PC-9 (cell line): ENCODE data around the gene SMIM1. TPM values are rescaled to one million over a fixed set of nuclear protein-coding genes. Genes with fewer than 3 reads are reported as not detected.
"Not testable (repeated sequence)": the region's sequence is repeated elsewhere in the genome, so short reads cannot be mapped to it uniquely, and the experiment has no call there.

ENCODE experiments used
- BruUV-seq: library from RNA; stranded (reverse); fragments of 400-500 nt; replicated peaks from 2 replicates; lab custom pipeline; 2021; lab: Mats Ljungman, UMichigan
- CTCF ChIA-PET: fragments of 300-600 bp; sonication (Branson Sonifier 250); formaldehyde crosslinking; loops from one replicate; lab custom pipeline; 2022; ENCODE audit warnings: antibody characterized with exemption; lab: Charles Lee
- POLR2A ChIA-PET: fragments of 300-600 bp; sonication (Branson Sonifier 250); formaldehyde crosslinking; loops from one replicate; lab custom pipeline; 2022; ENCODE audit warnings: antibody characterized with exemption; ENCODE audit not compliant: unreplicated experiment; lab: Charles Lee
- DNase-seq, 2 experiments: peaks; one replicate each; pipeline versions ENCODE4 v3.0.0 to v3.0.0-alpha.2; 2015 to 2022; ENCODE audit warnings: mixed read lengths in 1 of 2
- H2AFZ ChIP-seq: fragments of 200-600 bp; sonication (generic); 2 replicates; pipeline ENCODE4 v1.8.1; 2017; ENCODE audit warnings: antibody characterized with exemption
- H3F3A ChIP-seq: fragments of 200-600 bp; sonication (generic); 2 replicates; pipeline ENCODE4 v1.8.1; 2017; ENCODE audit warnings: antibody characterized with exemption, mild to moderate bottlenecking, low read depth; ENCODE audit not compliant: insufficient read depth
- H3K27ac ChIP-seq: fragments of 200-600 bp; sonication (generic); 2 replicates; pipeline ENCODE4 v1.6.1; 2016; ENCODE audit warnings: mixed run types
- H3K27me3 ChIP-seq: fragments of 200-600 bp; sonication (generic); 2 replicates; pipeline ENCODE4 v1.6.1; 2016; ENCODE audit warnings: low read depth, mixed run types; ENCODE audit not compliant: insufficient read depth
- H3K36me3 ChIP-seq: fragments of 200-600 bp; sonication (generic); 2 replicates; pipeline ENCODE4 v1.6.1; 2016; ENCODE audit warnings: low read depth, mixed run types
- H3K4me1 ChIP-seq: fragments of 200-600 bp; sonication (generic); replicated peaks from 2 replicates; pipeline ENCODE4 v1.6.1; 2016; ENCODE audit warnings: mixed run types; ENCODE audit not compliant: insufficient read depth
- H3K4me2 ChIP-seq: fragments of 200-600 bp; sonication (generic); 2 replicates; pipeline ENCODE4 v1.6.1; 2017; ENCODE audit warnings: mixed run types
- H3K4me3 ChIP-seq: fragments of 200-600 bp; sonication (generic); 2 replicates; pipeline ENCODE4 v1.6.1; 2016; ENCODE audit warnings: mixed run types
- H3K79me2 ChIP-seq: fragments of 200-600 bp; sonication (generic); 2 replicates; pipeline ENCODE4 v1.6.1; 2017; ENCODE audit warnings: low read depth, mixed run types
- H3K9me2 ChIP-seq: fragments of 200-600 bp; sonication (generic); 2 replicates; pipeline ENCODE4 v1.8.1; 2017; ENCODE audit warnings: mild to moderate bottlenecking; ENCODE audit not compliant: insufficient read depth
- H3K9me3 ChIP-seq: fragments of 200-600 bp; sonication (generic); 2 replicates; pipeline ENCODE4 v1.8.1; 2016; ENCODE audit warnings: low read depth; ENCODE audit not compliant: insufficient read depth
- H4K20me1 ChIP-seq: fragments of 200-600 bp; sonication (generic); 2 replicates; pipeline ENCODE4 v1.8.1; 2017; ENCODE audit not compliant: insufficient read depth
- EZH2 ChIP-seq: fragments of 200-600 bp; sonication (generic); IDR thresholded peaks from 2 replicates; pipeline ENCODE4 v1.8.0; 2017; ENCODE audit warnings: antibody characterized with exemption, low read depth
- intact Hi-C: fragments of 100-400 bp; cut with micrococcal nuclease; formaldehyde crosslinking; loops from one replicate; pipeline ENCODE4 v1.10.0; 2022; ENCODE audit not compliant: unreplicated experiment
- total RNA-seq: library from RNA; stranded (reverse); gene quantifications from 2 replicates; pipeline ENCODE4 v1.2.3, GENCODE V29; 2021
- TF ChIP-seq, protein P1 (sequence below): fragments of 200-600 bp; sonication (generic); conservative IDR thresholded peaks from 2 replicates; pipeline ENCODE4 v1.6.1; 2017; ENCODE audit warnings: mixed run types, antibody characterized with exemption, mild to moderate bottlenecking, moderate library complexity

The SMIM1 gene
- total RNA-seq, 1 experiment from 2014 or later: 5.9 TPM

GRCh38 chr1:3796215-3797061 lies 23.9 kb downstream of the SMIM1 start, which contains the start of gene LRRC47:
TSS of gene LRRC47 (minus strand) at chr1:3796498. CDS start at chr1:3796476, 22 bp downstream.
- Histone ChIP-seq H3F3A (no peaks in the 10 kb centered on the region), H3K4me3 (peak within 1 kb of the TSS; percentile 81), H3K36me3 (no peaks in the 10 kb centered on the region; the same call in 1 of the 2 replicates), H3K9me2 (no peaks in the 10 kb centered on the region), H2AFZ (peak within 1 kb of the TSS; percentile 92), H4K20me1 (peaks cover 27% of the 10 kb centered on the region), H3K9me3 (no peaks in the 10 kb centered on the region), H3K27me3 (0 out of 2 replicates have a peak, but pooled peaks cover 3% of the 10 kb centered on the region), H3K27ac (no peak within 1 kb of the TSS), H3K79me2 (peaks cover 42% of the 10 kb centered on the region), H3K4me2 (peak within 1 kb of the TSS; percentile 86), H3K4me1 (peaks cover 19% of the 10 kb centered on the region)
- POLR2A ChIA-PET: interaction anchor here (0.6 kb wide), 1 partner anchor 363 kb away, joined by 3 read pairs; no protein-coding TSS in a partner anchor
- no TSS peak for BruUV-seq
- CTCF ChIA-PET: interaction anchor here (0.8 kb wide), 1 partner anchor 88 kb away, joined by 4 read pairs; no protein-coding TSS in a partner anchor
- TF ChIP-seq, protein P1, sequence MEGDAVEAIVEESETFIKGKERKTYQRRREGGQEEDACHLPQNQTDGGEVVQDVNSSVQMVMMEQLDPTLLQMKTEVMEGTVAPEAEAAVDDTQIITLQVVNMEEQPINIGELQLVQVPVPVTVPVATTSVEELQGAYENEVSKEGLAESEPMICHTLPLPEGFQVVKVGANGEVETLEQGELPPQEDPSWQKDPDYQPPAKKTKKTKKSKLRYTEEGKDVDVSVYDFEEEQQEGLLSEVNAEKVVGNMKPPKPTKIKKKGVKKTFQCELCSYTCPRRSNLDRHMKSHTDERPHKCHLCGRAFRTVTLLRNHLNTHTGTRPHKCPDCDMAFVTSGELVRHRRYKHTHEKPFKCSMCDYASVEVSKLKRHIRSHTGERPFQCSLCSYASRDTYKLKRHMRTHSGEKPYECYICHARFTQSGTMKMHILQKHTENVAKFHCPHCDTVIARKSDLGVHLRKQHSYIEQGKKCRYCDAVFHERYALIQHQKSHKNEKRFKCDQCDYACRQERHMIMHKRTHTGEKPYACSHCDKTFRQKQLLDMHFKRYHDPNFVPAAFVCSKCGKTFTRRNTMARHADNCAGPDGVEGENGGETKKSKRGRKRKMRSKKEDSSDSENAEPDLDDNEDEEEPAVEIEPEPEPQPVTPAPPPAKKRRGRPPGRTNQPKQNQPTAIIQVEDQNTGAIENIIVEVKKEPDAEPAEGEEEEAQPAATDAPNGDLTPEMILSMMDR: no peak
- TF ChIP-seq EZH2: no peak
- DNase-seq: peak; percentile 78 to 89
- intact Hi-C loops: loop anchor here (5.0 to 10.0 kb wide), 2 partner anchors 108 to 344 kb away; partner anchors contain the start of genes ARHGEF16 and C1orf174

- TF ChIP-seq, protein P1: no peak
- no peak for TF ChIP-seq EZH2
- Histone ChIP-seq H3K9me3 (no peaks in the 10 kb centered on the region), H3K36me3 (no peaks in the 10 kb centered on the region), H3K4me1 (peaks cover 8% of the 10 kb centered on the region), H3K79me2 (peaks cover 8% of the 10 kb centered on the region), H3K9me2 (no peaks in the 10 kb centered on the region), H3K27ac (no peak overlapping the region), H3F3A (no peaks in the 10 kb centered on the region), H4K20me1 (no peaks in the 10 kb centered on the region), H3K27me3 (peaks cover 28% of the 10 kb centered on the region; the same call in 1 of the 2 replicates), H3K4me2 (no peak overlapping the region), H2AFZ (no peak overlapping the region), H3K4me3 (no peak overlapping the region)
- DNase-seq: no peak
- BruUV-seq: no TSS peak
- ChIA-PET POLR2A (no interaction called here), CTCF (no interaction called here)
- intact Hi-C loops: loop anchor here (5.0 to 10.0 kb wide), 2 partner anchors 105 to 348 kb away; partner anchors contain the start of genes ARHGEF16 and C1orf174
Observed at GRCh38 chr1:3799976-3800685, 27.6 kb downstream of the SMIM1 start.

GRCh38 chr1:3800795-3801194 lies 28.2 kb downstream of the SMIM1 start:
- H3K4me3 ChIP-seq, H3K36me3 ChIP-seq, H2AFZ ChIP-seq, POLR2A ChIA-PET, H3K27ac ChIP-seq, H4K20me1 ChIP-seq, H3K9me3 ChIP-seq, H3K79me2 ChIP-seq, H3F3A ChIP-seq, CTCF ChIA-PET, H3K4me1 ChIP-seq, H3K4me2 ChIP-seq, intact Hi-C loops, BruUV-seq, H3K9me2 ChIP-seq, DNase-seq: not testable (repeated sequence)
- H3K27me3 ChIP-seq: peaks cover 28% of the 10 kb centered on the region; the same call in 1 of the 2 replicates
